ENCODE results near the gene KIDINS220.

KIDINS220 gene

DNA sequence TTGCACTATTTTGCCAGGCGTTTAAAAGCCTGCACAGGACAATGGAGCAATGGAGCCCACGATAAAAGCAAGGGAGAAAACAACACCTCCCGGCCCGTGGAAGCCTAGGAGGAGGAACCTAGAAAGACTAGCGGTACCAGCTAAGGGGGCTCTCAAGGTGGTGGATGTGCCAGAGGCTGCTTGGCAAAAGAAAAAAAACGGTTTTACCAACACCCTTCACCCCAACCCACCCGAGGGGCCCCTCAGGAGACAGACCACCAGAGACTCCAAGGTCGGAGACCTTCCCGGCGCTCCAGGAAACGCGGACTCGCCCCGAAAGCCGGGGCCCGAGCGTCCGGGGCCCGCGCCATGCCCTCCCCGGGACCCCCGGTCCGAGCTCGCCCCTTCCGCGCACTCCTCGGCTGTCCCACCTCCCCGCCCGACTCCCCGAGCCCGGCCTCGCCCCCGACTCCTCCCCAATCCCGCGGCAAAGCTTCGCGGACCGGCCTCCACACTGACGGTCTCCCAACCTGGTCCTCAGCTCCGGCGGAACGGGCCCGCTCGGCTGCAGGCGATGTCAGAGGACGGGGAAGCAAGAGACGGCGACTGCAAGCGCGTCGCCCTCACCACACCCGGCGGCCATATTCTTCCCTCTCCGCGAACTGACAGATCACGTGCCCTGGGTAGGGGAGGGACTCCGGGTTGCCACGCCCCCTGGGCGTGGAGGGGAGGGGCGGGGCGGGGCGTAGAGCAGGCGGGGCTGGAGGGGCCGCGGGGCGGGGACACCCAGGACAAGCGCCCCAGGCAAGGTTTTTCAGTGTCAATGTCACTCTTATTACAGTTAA, at the start of gene KIDINS220:
KIDINS220 (minus strand) TSS at position 643 of the 824 bp plus-strand sequence. CDS start 10,520 bp downstream, outside the sequence.
- peak; percentile 87 for DNase-seq

GRCh38 chr2:8886876-8887275, 49.5 kb upstream of the KIDINS220 start:
- no peak for DNase-seq

DNA sequence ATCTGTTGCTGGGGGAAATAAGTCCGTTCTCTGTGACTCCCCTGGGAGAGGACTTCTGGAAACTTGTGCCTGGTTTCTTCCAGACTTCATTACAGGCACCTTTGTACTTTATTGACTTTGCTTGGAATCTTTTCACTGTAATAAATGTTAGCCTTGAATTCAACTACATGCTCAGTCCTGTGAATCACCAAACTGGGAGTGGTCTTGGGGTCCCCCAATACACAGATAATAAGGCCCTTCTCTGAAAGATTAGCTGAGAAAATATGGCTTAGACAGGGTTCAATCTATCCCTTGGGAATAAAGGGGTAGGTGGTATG, 48.7 kb upstream of the KIDINS220 start:
- DNase-seq: no peak

DNA sequence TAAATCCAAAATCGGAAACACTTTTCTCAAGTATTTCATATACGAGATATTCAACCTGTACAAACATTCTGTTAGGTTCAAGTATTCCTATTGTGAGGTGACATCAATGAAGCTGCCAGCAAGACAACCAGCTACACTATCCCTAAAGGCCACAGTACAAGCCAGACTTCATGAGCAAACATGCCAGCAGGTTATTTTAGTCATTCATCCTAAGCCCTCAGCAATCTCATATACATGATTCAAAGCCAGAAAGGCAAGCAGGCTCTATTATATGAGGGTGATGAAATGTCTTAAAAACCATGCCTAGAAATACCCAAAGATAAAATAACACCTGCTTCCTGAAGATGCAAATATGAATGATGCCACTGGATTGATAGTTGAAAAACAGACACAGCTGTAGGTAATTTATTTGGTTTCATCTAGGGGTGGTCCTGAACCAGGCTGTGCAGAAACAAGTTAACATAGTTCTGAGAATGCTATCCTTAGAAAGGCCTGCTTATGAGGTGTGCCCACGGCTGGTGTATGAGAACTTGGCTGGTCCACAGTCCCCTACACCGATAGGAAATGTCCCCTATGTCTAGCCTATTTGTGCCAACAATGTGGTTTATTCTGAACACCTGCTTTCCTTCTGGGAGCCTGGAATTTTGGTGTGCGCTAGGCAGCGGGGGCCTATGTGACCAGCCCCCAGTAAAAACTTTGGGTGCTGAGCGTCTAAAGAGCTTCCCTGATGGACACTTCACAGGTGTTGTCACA, 48.2 kb upstream of the KIDINS220 start:
- no peak for DNase-seq

DNA sequence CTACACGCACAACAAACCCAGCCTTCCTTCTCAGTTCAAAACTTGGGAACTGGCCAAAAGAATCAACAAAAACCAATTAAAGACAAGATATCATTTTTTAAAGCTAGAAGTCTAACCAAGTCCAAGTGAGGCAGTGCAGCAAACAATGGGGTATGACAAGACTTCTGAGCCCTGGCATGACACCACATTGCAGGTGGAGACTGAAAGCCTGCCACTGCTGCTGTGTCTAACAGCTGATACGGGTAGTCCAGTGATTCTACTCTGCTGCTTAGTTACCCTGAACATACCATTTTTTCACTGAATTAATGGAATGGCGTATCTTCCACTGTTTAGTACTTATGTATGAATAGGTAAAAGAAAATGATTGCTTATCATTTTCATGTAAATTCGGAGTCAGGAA, 47.4 kb upstream of the KIDINS220 start:
- no peak for DNase-seq

DNA sequence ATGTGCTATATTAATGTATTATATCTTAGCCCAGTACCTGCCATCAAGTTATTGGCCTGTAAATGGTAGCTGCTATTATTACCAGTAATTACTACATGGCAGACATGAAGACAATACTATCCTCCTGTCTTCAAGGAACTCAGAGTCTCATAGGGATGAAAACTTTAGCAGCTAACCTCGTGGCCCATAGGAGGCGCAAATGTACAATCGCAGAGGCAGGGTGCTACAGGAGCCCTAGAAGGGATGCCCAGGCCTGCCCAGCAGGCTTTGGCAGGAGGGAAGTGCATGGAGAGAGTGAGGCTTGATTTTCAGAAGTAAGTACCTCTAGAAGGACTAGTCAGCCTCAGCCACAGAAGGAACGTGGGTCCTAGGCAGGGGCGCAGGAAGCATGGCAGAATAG, 44.7 kb upstream of the KIDINS220 start:
- no peak for DNase-seq

DNA sequence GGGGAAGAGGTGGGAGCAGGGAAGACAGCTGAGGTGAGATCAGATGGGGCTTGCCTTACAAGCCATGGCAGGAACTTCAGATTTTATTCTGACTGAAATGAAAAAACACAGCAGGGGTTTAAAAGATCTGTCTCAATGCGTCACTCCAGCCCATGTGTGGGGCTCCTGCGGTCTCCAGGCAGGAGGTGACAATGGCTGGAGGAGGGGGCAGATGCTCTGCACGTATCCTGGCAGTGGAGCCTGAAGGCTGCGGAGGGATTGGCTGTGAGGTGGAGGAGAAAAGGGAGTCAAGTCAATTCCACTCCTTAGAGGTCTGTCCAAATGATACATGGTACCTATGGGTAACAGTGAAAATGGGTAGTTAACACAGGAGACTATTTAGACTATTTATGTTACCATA, 40.5 kb upstream of the KIDINS220 start:
- no peak for DNase-seq

GRCh38 chr2:8877332-8877731, 39.9 kb upstream of the KIDINS220 start:
- DNase-seq: no peak

DNA sequence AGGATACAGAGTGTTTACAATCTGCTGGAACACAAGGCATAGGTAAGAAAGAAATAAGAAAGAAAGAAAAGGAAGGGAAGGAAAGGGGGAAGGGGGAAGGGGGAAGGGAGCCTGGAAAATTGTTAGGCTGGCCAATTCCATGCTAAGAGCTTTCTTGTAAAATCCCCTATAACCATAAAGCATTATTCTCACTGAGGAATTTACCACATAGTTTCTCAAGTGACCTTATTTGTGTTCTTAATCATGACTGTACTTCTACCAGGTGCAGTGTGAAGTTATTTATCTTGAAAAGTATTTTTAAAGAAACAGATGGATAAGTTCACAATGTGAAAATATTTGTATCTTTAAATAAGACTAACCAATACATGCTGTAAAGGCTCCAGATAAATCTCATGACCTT, 39.2 kb upstream of the KIDINS220 start:
- DNase-seq: no peak

GRCh38 chr2:8872821-8873432, 35.5 kb upstream of the KIDINS220 start:
- DNase-seq: no peak

- DNase-seq: no peak
These were observed 33.0 kb upstream of the KIDINS220 start for GRCh38 chr2:8870441-8870840.

DNA sequence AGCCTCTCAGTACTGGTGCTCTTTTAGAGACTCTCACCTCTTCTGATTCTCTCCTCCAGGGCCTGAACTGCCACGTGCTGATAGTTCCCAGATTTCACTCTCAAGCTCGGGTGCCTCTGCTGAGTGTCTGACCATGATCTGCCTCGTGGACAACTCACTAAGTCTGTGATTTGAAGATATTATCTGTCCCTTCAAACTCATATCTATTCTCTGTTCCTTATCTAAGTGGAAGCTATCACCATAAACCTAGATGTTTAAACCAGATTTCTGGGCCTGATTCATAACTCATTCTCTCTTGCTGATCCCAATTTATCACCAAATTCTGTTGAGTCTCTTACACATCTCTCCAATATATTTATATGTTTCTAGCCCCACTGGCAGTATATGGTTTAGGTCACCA, 29.9 kb upstream of the KIDINS220 start:
- DNase-seq: no peak

DNA sequence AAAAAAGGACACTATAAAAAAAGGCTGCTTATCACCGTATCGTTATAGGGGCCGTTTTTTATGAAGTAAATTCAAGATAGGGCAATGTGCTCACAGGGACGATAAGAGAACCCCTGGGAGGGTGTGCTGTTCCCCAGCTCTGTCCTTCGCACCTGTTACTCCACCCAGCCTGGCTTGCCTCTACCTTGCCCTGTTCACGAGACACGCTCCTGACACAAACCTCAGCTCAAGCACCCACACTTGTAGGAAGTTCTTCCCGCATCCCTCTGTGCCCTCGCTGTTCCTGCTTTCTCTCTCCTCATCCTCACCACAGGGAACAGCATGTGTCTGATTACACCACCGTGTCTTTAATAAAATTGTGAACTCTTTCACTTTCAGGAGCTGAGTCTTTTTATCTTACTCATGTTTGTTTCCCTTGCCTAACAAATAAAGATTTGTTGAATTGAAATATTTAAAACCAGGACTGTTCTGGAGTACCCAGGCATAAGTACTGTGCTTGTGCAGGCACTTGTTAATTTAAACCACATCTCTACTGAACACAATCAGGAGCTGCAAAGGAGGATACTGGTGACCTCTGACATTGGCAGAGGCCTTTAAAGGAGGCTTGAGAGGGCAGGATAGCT, 26.0 kb upstream of the KIDINS220 start:
- no peak for DNase-seq

GRCh38 chr2:8862230-8862629, 24.8 kb upstream of the KIDINS220 start:
- no peak for DNase-seq

DNA sequence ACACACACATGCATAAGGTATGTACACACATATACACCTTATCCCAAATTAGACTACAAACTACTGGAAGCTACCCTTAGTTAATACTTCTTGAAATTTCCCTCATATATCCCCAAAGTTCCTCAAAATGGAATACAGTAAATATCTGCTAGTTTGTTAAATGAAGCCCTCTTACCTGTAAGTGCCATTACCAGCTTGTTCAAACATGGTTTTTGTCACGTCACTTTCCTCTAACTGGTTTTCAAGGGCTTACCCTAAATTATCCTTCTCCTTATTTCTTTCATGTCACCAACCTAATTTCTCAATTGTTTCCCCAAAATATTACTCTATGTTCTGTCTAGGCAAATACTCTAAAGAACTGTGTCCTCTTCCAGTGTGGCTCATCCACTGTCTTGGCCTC, 24.4 kb upstream of the KIDINS220 start:
- no peak for DNase-seq

DNA sequence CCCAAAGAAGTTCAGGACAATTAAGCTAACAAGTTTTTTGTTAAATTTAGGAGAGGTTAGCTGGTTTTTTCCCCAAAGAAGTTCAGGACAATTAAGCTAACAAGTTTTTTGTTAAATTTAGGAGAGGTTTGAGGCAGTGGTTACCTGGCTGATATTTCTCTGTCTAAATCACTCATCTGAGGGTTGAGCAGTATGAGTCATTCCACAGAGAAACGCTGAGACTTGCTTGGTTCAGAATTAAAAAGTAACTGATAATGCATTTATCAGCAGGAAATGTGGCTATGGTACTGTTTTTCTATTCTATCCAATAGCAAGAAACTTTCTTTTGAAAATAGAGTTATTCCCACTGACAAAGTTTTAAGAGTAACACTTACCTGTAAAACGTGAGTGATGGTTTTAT, 22.8 kb upstream of the KIDINS220 start:
- no peak for DNase-seq

- no peak for DNase-seq
These were observed 21.5 kb upstream of the KIDINS220 start for GRCh38 chr2:8858910-8859309.

DNA sequence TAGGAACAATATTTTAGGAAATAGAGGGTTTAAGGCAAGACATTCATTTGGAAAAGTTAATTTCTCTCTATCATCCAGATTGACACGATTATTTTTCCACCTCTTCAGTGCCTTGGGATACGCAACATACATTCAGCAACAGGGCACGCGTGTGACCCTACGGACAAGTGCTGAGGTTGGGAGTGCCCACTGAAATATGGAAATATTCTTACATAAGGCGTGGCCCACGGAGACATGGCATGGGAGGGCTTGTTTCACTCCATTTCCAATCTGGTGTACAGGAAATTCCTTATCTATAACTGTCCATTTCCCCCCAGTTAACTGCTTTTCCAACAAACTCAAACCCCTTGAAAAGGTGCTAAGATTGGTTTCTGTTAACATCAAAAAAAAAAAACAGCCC, 20.9 kb upstream of the KIDINS220 start:
- DNase-seq: no peak

DNA sequence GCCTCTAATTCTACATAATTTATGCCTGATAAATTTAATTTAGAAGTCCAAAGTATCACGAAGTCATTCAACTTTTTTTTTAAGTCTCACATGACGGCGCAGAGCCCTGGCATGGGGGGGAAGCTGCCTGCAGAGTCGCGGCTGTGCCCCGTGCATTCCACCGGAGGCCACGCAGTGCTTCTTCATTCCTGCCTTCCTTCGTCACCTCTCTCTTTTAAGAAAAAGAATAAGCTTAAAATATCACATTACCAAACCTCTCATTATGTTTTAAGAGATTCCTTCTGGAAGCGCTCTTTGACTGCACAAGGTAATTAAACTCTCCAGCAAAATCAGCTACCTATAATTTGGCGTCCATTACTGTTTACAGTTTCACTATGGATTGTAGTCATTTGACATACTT, 20.3 kb upstream of the KIDINS220 start:
- no peak for DNase-seq

GRCh38 chr2:8856176-8856575, 18.8 kb upstream of the KIDINS220 start:
- DNase-seq: no peak

- DNase-seq: no peak
These were observed 17.6 kb upstream of the KIDINS220 start for GRCh38 chr2:8855010-8855409.

DNA sequence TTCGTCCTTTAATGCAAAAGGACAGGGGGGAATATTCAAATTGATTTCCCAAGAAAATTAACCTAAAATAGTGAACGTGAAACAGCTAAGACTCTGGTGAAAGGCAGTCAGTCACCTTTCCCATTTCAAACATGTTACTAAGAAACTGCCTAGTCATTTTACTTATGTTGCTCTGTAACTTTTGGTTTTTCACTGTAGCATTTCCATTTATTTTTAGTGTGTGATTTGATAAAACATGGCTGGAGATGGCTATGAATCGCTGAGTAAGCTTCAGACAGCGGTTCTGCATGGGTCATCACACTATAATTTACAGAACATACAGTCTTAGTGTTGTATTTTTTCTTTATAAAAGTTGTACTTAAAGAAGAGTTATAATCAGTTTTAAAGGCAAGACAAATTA, 16.0 kb upstream of the KIDINS220 start:
- DNase-seq: no peak

- DNase-seq: no peak
These were observed 14.6 kb upstream of the KIDINS220 start for GRCh38 chr2:8851811-8852560.
